NT2/D1 (cell line): Measurements from ENCODE around the gene EEF1A1.

Experiments used
- SUZ12 ChIP-seq: IDR thresholded peaks from 2 replicates; pipeline ENCODE4 v1.6.1; 2011; ENCODE audit not compliant: insufficient read length, insufficient read depth; ENCODE audit errors: extremely low read depth
- YY1 ChIP-seq: IDR thresholded peaks from 2 replicates; pipeline ENCODE4 v1.6.1; 2011; ENCODE audit not compliant: insufficient read length, insufficient read depth
- ZNF274 ChIP-seq: IDR thresholded peaks from 2 replicates; pipeline ENCODE4 v1.6.1; 2011; ENCODE audit warnings: mild to moderate bottlenecking, low read depth, low read length

DNA sequence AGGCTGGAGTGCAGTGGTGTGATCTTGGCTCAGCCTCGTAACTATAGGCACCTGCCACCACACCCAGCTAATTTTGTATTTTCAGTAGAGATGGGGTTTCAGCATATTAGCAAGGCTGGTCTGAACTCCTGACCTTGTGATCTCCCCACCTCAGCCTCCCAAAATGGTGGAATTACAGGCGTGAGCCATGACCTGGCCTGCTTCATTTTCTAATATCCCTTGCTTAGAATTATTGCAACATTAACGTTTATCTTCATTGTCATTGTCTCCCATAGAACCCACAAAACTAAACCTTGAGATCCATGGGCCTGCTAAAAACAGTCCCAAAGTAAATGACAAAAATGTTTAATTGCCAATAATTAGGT is 6.1 kb downstream of the EEF1A1 start:
- TF ChIP-seq YY1 (no peak), ZNF274 (no peak), SUZ12 (no peak)
